ENCODE results near the gene CAMK2G. TPM values are rescaled to one million over a fixed set of nuclear protein-coding genes. Genes with fewer than 3 reads are reported as not detected.

Gene CAMK2G
- total RNA-seq, 1 donor from 2014 or later = 20.8 TPM

- DNase-seq (ENCODE audit: low spot score, unreplicated experiment) = no peak
- Mint-ChIP-seq H3K4me3 (ENCODE audit: low read depth) (no peak overlapping the region), H3K4me1 (ENCODE audit: low read depth) (peaks cover 12% of the 10 kb centered on the region), H3K27me3 (peaks cover 55% of the 10 kb centered on the region), H3K9me3 (ENCODE audit: low read depth) (no peaks in the 10 kb centered on the region), H3K27ac (peak overlapping the region; percentile 71), H3K36me3 (ENCODE audit: insufficient read depth) (no peaks in the 10 kb centered on the region)
- no peak for TF ChIP-seq CTCF (IDR thresholded peaks at IDR 0.05; ENCODE audit: unreplicated experiment)
Measured at GRCh38 chr10:73906524-73907447, 32.4 kb upstream of the CAMK2G start.

- H3K27ac Mint-ChIP-seq = no peak overlapping the region
- no peaks in the 10 kb centered on the region for H3K9me3 Mint-ChIP-seq (ENCODE audit: low read depth)
- no peak for TF ChIP-seq CTCF (IDR thresholded peaks at IDR 0.05; ENCODE audit: unreplicated experiment)
- H3K36me3 Mint-ChIP-seq (ENCODE audit: insufficient read depth) = no peaks in the 10 kb centered on the region
- DNase-seq (ENCODE audit: low spot score, unreplicated experiment) = no peak
- peaks cover 45% of the 10 kb centered on the region for H3K27me3 Mint-ChIP-seq
- H3K4me1 Mint-ChIP-seq (ENCODE audit: low read depth) = peaks cover 8% of the 10 kb centered on the region
- no peak overlapping the region for H3K4me3 Mint-ChIP-seq (ENCODE audit: low read depth)
Measured at GRCh38 chr10:73905256-73906020, 31.1 kb upstream of the CAMK2G start.

GRCh38 chr10:73902351-73902750 lies 28.0 kb upstream of the CAMK2G start:
- no peak for DNase-seq (ENCODE audit: low spot score, unreplicated experiment)
- TF ChIP-seq CTCF (IDR thresholded peaks at IDR 0.05; ENCODE audit: unreplicated experiment) = no peak
- Mint-ChIP-seq H3K4me3 (ENCODE audit: low read depth) (no peak overlapping the region), H3K27ac (no peak overlapping the region), H3K4me1 (ENCODE audit: low read depth) (peaks cover 7% of the 10 kb centered on the region), H3K9me3 (ENCODE audit: low read depth) (no peaks in the 10 kb centered on the region), H3K27me3 (peaks cover 33% of the 10 kb centered on the region), H3K36me3 (ENCODE audit: insufficient read depth) (no peaks in the 10 kb centered on the region)

- no peaks in the 10 kb centered on the region for H3K36me3 Mint-ChIP-seq (ENCODE audit: insufficient read depth)
Measured at GRCh38 chr10:73901261-73901660, 26.9 kb upstream of the CAMK2G start.

More at GRCh38 chr10:73901261-73901660, 26.9 kb upstream of the CAMK2G start:
- no peaks in the 10 kb centered on the region for H3K9me3 Mint-ChIP-seq (ENCODE audit: low read depth)
- peaks cover 3% of the 10 kb centered on the region for H3K4me1 Mint-ChIP-seq (ENCODE audit: low read depth)
- peaks cover 27% of the 10 kb centered on the region for H3K27me3 Mint-ChIP-seq
- H3K27ac Mint-ChIP-seq = no peak overlapping the region
- TF ChIP-seq CTCF (IDR thresholded peaks at IDR 0.05; ENCODE audit: unreplicated experiment) = no peak
- H3K4me3 Mint-ChIP-seq (ENCODE audit: low read depth) = no peak overlapping the region
- no peak for DNase-seq (ENCODE audit: low spot score, unreplicated experiment)

All from progenitor cell of endocrine pancreas (in vitro differentiated cells).